Measurements from ENCODE around the gene TUSC2. TPM values are rescaled to one million over a fixed set of nuclear protein-coding genes. Genes with fewer than 3 reads are reported as not detected.
A peak's percentile ranks its signal among the peaks of the same experiment; 100 is the strongest.

Gene TUSC2
- total and polyA plus RNA-seq, 2 experiments from 2014 or later = 30.0 to 45.6 TPM

DNA sequence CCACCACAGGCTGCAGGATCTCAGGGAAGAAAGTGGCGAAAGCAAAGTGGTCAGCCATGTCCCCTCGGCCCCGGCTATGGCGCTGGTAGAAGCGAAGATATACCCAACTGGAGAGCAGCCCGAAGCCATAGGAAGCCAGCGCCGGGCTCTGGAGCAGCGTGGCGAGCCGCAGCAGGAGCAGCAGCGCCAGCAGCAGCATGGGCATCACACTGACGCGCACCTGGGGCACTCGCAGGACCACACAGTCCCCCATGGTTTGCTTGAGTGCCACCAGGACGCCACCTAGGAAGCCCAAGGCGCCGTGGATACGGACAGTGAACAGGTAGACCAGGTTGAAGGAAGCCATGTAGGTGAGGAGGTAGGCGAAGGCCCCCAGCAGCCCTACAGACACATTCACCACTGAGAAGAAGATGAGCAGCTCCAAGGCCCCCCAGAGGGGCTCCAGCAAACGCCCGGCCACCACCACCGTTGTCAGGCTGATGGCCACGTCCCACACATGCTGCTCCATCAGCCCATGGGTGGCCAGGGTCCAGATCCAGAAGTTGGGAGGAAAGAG, 30.4 kb upstream of the TUSC2 start:
- H3K79me2 ChIP-seq = peaks cover 43% of the 10 kb centered on the region
- H3K4me1 ChIP-seq (ENCODE audit: insufficient read depth) = peaks cover 27% of the 10 kb centered on the region
- H3K36me3 ChIP-seq (replicated peaks; ENCODE audit: insufficient read depth, low read depth) = no peaks in the 10 kb centered on the region
- no peaks in the 10 kb centered on the region for H3K27me3 ChIP-seq
- no peak overlapping the region for H2AFZ ChIP-seq
- no peaks in the 10 kb centered on the region for H3K9me2 ChIP-seq (replicated peaks; ENCODE audit: insufficient read depth)
- peaks cover 38% of the 10 kb centered on the region for H4K20me1 ChIP-seq (ENCODE audit: insufficient read depth, poor library complexity, severe bottlenecking)
- H3K4me3 ChIP-seq = peak overlapping the region; percentile 74
- TF ChIP-seq EZH2 (IDR thresholded peaks at IDR 0.05; ENCODE audit: borderline replicate concordance) (no peak), EZH2phosphoT487 (IDR thresholded peaks at IDR 0.05; ENCODE audit: low read depth, severe bottlenecking, unreplicated experiment) (no peak), CTCF (IDR thresholded peaks at IDR 0.05; ENCODE audit: poor library complexity) (no peak)
- H3K9me3 ChIP-seq (ENCODE audit: low read depth) = no peaks in the 10 kb centered on the region
- H3K27ac ChIP-seq = peak overlapping the region; percentile 82
- WGBS (ENCODE audit: low lambda C conversion rate, missing lambda C conversion rate) = 84% methylated on average over 24 of the region's 24 CpGs
- peak overlapping the region; percentile 99 for H3K4me2 ChIP-seq
- DNase-seq (ENCODE audit: low spot score) = no peak

- H3K27ac ChIP-seq = peak overlapping the region; percentile 16
- H4K20me1 ChIP-seq (ENCODE audit: insufficient read depth, poor library complexity, severe bottlenecking) = peaks cover 38% of the 10 kb centered on the region
- H3K4me3 ChIP-seq = peak overlapping the region; percentile 74
Observed at GRCh38 chr3:50357481-50357880, 29.5 kb upstream of the TUSC2 start.

GRCh38 chr3:50356553-50356952, 28.5 kb upstream of the TUSC2 start:
- WGBS (ENCODE audit: low lambda C conversion rate, missing lambda C conversion rate) = 92% methylated on average over 5 of the region's 5 CpGs
- Histone ChIP-seq H3K4me2 (peak overlapping the region; percentile 99), H3K9me2 (replicated peaks; ENCODE audit: insufficient read depth) (no peaks in the 10 kb centered on the region), H3K79me2 (peaks cover 48% of the 10 kb centered on the region), H3K27me3 (no peaks in the 10 kb centered on the region), H3K4me1 (ENCODE audit: insufficient read depth) (peaks cover 30% of the 10 kb centered on the region), H4K20me1 (ENCODE audit: insufficient read depth, poor library complexity, severe bottlenecking) (peaks cover 38% of the 10 kb centered on the region), H3K36me3 (replicated peaks; ENCODE audit: insufficient read depth, low read depth) (no peaks in the 10 kb centered on the region), H3K9me3 (ENCODE audit: low read depth) (no peaks in the 10 kb centered on the region), H3K27ac (no peak overlapping the region), H2AFZ (no peak overlapping the region), H3K4me3 (peak overlapping the region; percentile 74)
- TF ChIP-seq CTCF (IDR thresholded peaks at IDR 0.05; ENCODE audit: poor library complexity) (peak; percentile 1), EZH2phosphoT487 (IDR thresholded peaks at IDR 0.05; ENCODE audit: low read depth, severe bottlenecking, unreplicated experiment) (no peak), EZH2 (IDR thresholded peaks at IDR 0.05; ENCODE audit: borderline replicate concordance) (no peak)
- peak; percentile 51 for DNase-seq (ENCODE audit: low spot score)

More at GRCh38 chr3:50357481-50357880, 29.5 kb upstream of the TUSC2 start:
- WGBS (ENCODE audit: low lambda C conversion rate, missing lambda C conversion rate) = 76% methylated on average over 1 of the region's 1 CpG
- no peaks in the 10 kb centered on the region for H3K36me3 ChIP-seq (replicated peaks; ENCODE audit: insufficient read depth, low read depth)
- no peak overlapping the region for H2AFZ ChIP-seq
- no peak for DNase-seq (ENCODE audit: low spot score)
- no peaks in the 10 kb centered on the region for H3K9me3 ChIP-seq (ENCODE audit: low read depth)
- peak overlapping the region; percentile 99 for H3K4me2 ChIP-seq
- TF ChIP-seq CTCF (IDR thresholded peaks at IDR 0.05; ENCODE audit: poor library complexity) (no peak), EZH2 (IDR thresholded peaks at IDR 0.05; ENCODE audit: borderline replicate concordance) (no peak), EZH2phosphoT487 (IDR thresholded peaks at IDR 0.05; ENCODE audit: low read depth, severe bottlenecking, unreplicated experiment) (no peak)
- H3K9me2 ChIP-seq (replicated peaks; ENCODE audit: insufficient read depth) = no peaks in the 10 kb centered on the region
- H3K4me1 ChIP-seq (ENCODE audit: insufficient read depth) = peaks cover 27% of the 10 kb centered on the region
- peaks cover 43% of the 10 kb centered on the region for H3K79me2 ChIP-seq
- H3K27me3 ChIP-seq = no peaks in the 10 kb centered on the region

Measured in hepatocyte (in vitro differentiated cells).